Osteocyte (in vitro differentiated cells): ENCODE results near the gene PRKCZ. TPM values are rescaled to one million over a fixed set of nuclear protein-coding genes. Genes with fewer than 3 reads are reported as not detected.

Experiments used
- DNase-seq: peaks from one replicate; pipeline ENCODE4 v3.0.0; 2021; ENCODE audit warnings: mixed read lengths; ENCODE audit not compliant: unreplicated experiment; ENCODE audit errors: extremely low spot score
- H3K27ac Mint-ChIP-seq: one replicate; pipeline ENCODE4 v1.8.0; 2021; ENCODE audit warnings: mild to moderate bottlenecking, mixed read lengths; ENCODE audit not compliant: unreplicated experiment
- H3K27me3 Mint-ChIP-seq: one replicate; pipeline ENCODE4 v1.8.0; 2021; ENCODE audit warnings: mixed read lengths; ENCODE audit not compliant: unreplicated experiment
- H3K36me3 Mint-ChIP-seq: one replicate; pipeline ENCODE4 v1.8.0; 2021; ENCODE audit warnings: mixed read lengths; ENCODE audit not compliant: unreplicated experiment
- H3K4me1 Mint-ChIP-seq: one replicate; pipeline ENCODE4 v1.8.0; 2021; ENCODE audit warnings: mixed read lengths; ENCODE audit not compliant: unreplicated experiment
- H3K4me3 Mint-ChIP-seq: one replicate; pipeline ENCODE4 v1.8.0; 2021; ENCODE audit warnings: mild to moderate bottlenecking, moderate library complexity, mixed read lengths; ENCODE audit not compliant: unreplicated experiment
- H3K9me3 Mint-ChIP-seq: one replicate; pipeline ENCODE4 v1.8.0; 2021; ENCODE audit warnings: mixed read lengths; ENCODE audit not compliant: unreplicated experiment
- total RNA-seq: library from RNA; stranded (reverse); gene quantifications from 2 replicates; pipeline ENCODE4 v1.2.1, GENCODE V29; 2021
- TF ChIP-seq, protein P1 (sequence below): fragments of 200-600 bp; sonication (generic); IDR thresholded peaks from 2 replicates; pipeline ENCODE4 v1.5.0; 2021; ENCODE audit warnings: antibody characterized with exemption, mild to moderate bottlenecking, moderate library complexity

Gene PRKCZ
- total RNA-seq, 1 donor from 2014 or later: 3.1 TPM

DNA sequence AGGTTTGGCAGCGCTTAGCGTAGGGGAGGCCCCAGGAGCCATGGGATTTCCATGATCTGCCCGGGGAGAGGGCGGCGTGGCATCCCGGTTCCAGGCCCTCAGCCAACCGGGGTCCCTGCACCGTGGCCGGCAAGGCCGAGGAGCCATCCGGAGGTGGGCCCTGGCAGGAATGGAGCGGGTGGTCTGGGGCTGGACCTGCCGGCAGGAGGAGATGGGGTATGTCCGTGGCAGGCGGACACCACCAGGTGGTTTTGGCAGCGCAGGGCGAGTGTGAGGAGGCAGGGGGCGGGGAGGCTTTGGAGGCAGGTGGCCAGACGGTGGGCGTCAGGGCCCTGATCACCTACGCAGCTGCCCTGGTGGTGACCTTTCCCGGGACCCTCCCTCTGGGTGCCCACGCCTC, 10.3 kb downstream of the PRKCZ start:
- Mint-ChIP-seq H3K27me3 (peaks cover 5% of the 10 kb centered on the region), H3K36me3 (no peaks in the 10 kb centered on the region), H3K4me3 (no peak overlapping the region), H3K4me1 (no peaks in the 10 kb centered on the region), H3K9me3 (peaks cover 6% of the 10 kb centered on the region), H3K27ac (no peak overlapping the region)
- TF ChIP-seq, protein P1, sequence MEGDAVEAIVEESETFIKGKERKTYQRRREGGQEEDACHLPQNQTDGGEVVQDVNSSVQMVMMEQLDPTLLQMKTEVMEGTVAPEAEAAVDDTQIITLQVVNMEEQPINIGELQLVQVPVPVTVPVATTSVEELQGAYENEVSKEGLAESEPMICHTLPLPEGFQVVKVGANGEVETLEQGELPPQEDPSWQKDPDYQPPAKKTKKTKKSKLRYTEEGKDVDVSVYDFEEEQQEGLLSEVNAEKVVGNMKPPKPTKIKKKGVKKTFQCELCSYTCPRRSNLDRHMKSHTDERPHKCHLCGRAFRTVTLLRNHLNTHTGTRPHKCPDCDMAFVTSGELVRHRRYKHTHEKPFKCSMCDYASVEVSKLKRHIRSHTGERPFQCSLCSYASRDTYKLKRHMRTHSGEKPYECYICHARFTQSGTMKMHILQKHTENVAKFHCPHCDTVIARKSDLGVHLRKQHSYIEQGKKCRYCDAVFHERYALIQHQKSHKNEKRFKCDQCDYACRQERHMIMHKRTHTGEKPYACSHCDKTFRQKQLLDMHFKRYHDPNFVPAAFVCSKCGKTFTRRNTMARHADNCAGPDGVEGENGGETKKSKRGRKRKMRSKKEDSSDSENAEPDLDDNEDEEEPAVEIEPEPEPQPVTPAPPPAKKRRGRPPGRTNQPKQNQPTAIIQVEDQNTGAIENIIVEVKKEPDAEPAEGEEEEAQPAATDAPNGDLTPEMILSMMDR: no peak
- DNase-seq: no peak

DNA sequence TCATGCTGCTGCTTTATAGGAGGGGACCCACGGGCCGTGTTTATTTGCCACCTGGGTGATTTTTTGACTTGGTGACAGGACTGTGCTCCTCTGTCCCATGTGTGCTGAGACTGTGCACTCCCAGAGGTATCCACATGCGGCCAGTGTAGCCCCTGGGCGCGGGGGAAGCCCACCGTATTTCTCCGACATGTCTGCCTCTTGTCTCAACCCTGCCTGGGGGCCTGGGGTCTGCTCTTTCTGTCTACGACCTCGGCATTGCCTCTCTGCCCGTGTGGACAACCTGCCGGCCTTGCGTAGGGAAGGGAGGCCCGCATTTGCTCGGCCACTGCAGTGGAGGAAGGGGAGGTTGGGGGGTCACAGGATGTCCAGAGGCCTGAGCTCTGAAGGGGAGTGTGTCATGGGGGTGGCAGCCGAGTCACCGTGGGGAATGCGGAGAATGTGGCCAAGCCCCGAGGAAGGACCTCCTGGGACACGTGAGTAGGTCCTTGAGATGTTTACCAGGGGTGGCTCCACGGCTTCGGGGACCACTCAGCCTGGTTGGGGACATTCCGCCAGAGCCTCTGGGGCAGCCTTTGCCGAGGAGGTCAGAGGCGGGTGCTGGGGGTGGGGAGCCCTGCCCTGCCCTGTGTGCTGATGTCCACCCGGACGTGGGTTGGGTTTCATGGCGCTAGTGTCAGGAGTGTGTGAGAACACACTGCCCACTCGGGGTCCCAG, 11.0 kb downstream of the PRKCZ start:
- H3K36me3 Mint-ChIP-seq: no peaks in the 10 kb centered on the region
- peaks cover 9% of the 10 kb centered on the region for H3K27me3 Mint-ChIP-seq
- H3K27ac Mint-ChIP-seq: no peak overlapping the region
- H3K9me3 Mint-ChIP-seq: peaks cover 13% of the 10 kb centered on the region
- no peak for DNase-seq
- no peaks in the 10 kb centered on the region for H3K4me1 Mint-ChIP-seq
- TF ChIP-seq, protein P1: no peak
- H3K4me3 Mint-ChIP-seq: no peak overlapping the region

DNA sequence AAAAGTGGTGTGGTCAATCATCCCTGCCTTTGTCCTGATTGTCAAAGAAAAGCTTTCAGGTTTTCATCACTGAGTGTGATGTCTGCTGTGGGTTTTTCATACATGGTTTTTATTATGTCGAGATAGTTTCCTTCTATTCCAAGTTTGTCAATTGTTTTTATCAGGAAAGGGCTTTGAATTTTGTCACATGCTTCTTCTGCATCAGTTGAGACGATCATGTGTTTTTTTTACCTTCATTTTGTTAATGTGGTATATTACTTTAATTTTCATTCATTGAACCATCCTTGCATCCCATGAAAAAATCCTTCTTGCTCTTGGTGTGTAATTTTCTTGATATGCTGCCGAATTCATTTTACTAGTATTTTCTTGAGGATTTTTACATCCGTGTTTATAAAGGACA, 15.5 kb downstream of the PRKCZ start:
- peaks cover 13% of the 10 kb centered on the region for H3K9me3 Mint-ChIP-seq
- H3K36me3 Mint-ChIP-seq: no peaks in the 10 kb centered on the region
- TF ChIP-seq, protein P1: no peak
- H3K27me3 Mint-ChIP-seq: peaks cover 7% of the 10 kb centered on the region
- no peak for DNase-seq
- no peaks in the 10 kb centered on the region for H3K4me1 Mint-ChIP-seq
- H3K4me3 Mint-ChIP-seq: no peak overlapping the region
- no peak overlapping the region for H3K27ac Mint-ChIP-seq

DNA sequence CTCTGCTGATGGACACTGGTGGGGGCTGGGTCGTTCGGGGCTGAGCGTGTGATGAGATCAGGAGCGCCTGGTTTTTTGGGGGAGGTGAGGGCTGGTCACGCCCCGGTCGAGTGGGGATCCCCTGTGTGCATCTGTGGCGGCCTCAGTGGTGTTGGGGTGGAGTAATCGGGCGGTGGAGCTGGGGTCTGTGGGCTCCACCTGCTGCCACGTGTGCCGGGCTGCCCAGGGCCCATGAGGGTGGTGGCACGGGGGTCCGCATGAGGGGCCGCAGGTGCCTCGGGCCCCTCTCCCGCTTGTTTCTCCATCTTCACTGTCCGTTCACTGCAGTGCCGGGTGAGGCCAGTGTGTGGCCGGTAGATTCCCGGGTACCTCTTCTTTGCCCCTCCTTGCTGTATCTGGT, 17.2 kb downstream of the PRKCZ start:
- TF ChIP-seq, protein P1: no peak
- Mint-ChIP-seq H3K4me1 (no peaks in the 10 kb centered on the region), H3K9me3 (peaks cover 13% of the 10 kb centered on the region), H3K36me3 (no peaks in the 10 kb centered on the region), H3K27ac (no peak overlapping the region), H3K27me3 (peaks cover 13% of the 10 kb centered on the region), H3K4me3 (no peak overlapping the region)
- no peak for DNase-seq

DNA sequence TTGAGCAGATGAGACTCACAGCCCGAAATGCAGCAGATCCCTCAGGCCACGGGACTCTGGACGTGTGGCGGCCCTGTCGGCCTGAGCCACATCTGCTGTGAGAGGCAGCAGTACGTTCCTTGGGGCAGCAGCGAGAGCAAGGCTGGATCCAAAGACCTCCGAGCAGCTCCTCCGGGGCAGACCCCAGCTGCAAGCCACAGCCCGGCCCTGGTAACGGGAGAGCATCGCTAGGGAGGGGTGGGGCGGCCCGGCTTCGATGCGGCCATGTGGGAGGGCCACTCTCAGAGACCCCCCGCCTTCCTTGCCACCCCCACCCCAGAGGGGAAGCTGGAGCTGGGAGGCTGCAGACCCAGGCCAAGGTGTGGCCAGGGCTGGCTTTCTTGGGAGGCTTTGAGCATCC, 17.8 kb downstream of the PRKCZ start:
- TF ChIP-seq, protein P1: no peak
- no peak overlapping the region for H3K27ac Mint-ChIP-seq
- no peaks in the 10 kb centered on the region for H3K4me1 Mint-ChIP-seq
- peaks cover 13% of the 10 kb centered on the region for H3K27me3 Mint-ChIP-seq
- H3K36me3 Mint-ChIP-seq: no peaks in the 10 kb centered on the region
- DNase-seq: no peak
- peaks cover 13% of the 10 kb centered on the region for H3K9me3 Mint-ChIP-seq
- H3K4me3 Mint-ChIP-seq: no peak overlapping the region
